Measurements from ENCODE around the gene AFG3L2. TPM values are rescaled to one million over a fixed set of nuclear protein-coding genes. Genes with fewer than 3 reads are reported as not detected.

Gene AFG3L2
- total RNA-seq, 4 donors from 2014 or later = 40.3 to 58.4 (median 44.1) TPM

GRCh38 chr18:12295389-12296086 lies 81.5 kb downstream of the AFG3L2 start:
- no peak for TF ChIP-seq CTCF (IDR thresholded peaks at IDR 0.05; ENCODE audit: low read depth)

DNA sequence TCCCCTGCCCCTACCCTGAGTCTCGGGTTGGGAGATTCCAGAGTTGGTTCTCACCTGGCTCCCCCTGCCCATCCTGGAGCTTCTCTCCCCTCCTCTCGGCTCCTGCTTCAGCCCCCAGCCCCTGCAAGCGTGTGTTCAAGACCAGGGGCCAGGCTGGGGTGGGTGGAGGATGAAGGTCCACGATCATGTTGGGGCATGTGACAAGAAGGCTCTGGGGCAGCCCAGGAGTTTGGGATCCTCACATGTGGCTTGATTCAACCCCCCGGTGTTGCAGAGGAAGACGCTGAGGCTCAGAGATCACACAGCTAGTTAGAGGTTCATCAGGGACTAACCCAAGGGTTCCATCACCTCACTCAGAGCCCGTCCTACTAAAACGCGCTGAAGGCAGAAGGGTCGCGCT lies 83.2 kb downstream of the AFG3L2 start:
- TF ChIP-seq CTCF (IDR thresholded peaks at IDR 0.05; ENCODE audit: low read depth) = no peak

DNA sequence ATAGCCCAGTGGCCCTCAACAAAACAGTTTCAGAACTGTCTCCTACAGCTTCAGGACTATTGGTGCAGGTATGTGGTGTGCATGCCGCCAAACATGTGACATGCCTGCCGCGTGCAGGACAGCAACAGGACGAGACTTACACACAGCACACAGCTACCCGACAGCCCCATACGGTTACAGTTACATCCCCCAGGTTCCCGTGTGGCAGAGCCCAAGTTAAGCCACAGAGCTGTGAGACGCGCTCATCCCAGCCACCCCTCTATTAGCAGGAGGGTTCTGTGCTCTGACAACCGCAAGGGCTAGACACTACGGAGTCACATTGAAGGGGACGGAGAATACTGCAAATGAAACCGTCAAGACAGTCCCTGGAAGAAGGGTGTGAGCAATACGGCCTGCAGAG lies 85.3 kb downstream of the AFG3L2 start:
- no peak for TF ChIP-seq CTCF (IDR thresholded peaks at IDR 0.05; ENCODE audit: low read depth)

DNA sequence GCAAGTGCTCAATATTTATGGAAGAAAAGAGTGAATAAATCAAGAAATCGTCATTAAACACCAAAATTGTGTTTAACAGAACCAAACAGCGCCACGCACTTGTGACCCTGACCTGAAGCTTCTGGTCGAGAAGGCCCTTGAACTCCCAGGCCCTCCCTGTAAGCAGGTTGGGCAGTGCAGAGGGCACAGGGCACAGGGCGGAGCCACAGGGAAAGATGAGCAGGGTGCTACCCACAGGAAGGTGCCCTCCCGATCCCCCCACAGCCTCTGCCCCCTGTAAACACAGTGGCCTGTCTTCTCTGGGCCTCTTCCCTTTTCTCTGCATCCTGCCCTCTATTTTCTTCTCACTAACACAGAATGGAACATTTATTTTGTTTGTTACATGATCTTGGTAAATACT lies 85.9 kb downstream of the AFG3L2 start:
- TF ChIP-seq CTCF (IDR thresholded peaks at IDR 0.05; ENCODE audit: low read depth) = no peak

GRCh38 chr18:12290086-12290485 lies 86.9 kb downstream of the AFG3L2 start:
- TF ChIP-seq CTCF (IDR thresholded peaks at IDR 0.05; ENCODE audit: low read depth) = no peak

- TF ChIP-seq CTCF (IDR thresholded peaks at IDR 0.05; ENCODE audit: low read depth) = no peak
Measured at GRCh38 chr18:12288403-12288755, 88.6 kb downstream of the AFG3L2 start.

DNA sequence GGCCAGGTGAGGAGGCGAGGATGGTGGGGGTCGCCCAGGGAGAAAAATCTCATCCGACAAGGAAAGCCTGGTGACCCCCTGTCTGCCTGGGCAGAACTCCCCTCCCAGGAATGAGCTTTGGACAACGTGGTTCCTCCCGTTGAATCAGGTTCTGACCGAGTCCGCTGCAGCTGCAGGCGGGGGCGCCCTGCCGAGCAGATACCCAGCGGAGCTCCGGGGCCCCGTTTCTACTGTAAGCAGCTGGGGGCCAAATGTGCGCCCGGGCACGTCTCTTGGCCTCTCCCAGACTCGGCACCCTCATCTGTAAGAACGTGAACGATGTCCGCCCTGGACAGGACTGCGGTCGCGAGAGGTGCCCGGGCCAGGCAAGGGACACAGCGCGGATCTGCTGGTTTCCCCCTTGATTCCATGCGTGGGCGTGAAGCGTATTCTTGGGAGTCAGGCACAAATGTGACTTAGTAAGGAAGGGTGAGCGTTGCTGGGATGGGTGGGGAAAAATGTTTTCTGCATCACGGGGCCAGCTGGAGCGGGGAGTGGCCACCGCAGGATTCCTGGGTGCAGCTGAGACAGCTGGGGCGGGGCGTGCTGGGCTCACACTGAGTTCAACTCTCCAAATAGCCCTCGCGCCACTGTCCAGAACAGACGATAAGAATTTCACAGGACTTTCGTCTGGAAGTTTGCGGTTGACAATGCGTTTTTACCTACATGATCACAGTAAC lies 89.2 kb downstream of the AFG3L2 start:
- TF ChIP-seq CTCF (IDR thresholded peaks at IDR 0.05; ENCODE audit: low read depth) = no peak
